COLO668 (cell line): Measurements from ENCODE around the gene SLC24A3.

Experiments
- DNase-seq: peaks from one replicate; lab custom pipeline; 2025; ENCODE audit not compliant: unreplicated experiment; lab: John Stamatoyannopoulos, UW

SLC24A3 gene

GRCh38 chr20:19568128-19568527 lies 355.7 kb downstream of the SLC24A3 start:
- DNase-seq: no peak

- no peak for DNase-seq
Observed at GRCh38 chr20:19571996-19572395, 359.6 kb downstream of the SLC24A3 start.

- no peak for DNase-seq
Observed at GRCh38 chr20:19577692-19578091, 365.2 kb downstream of the SLC24A3 start.

GRCh38 chr20:19582782-19583181 lies 370.3 kb downstream of the SLC24A3 start:
- no peak for DNase-seq

- DNase-seq: peak; percentile 32
Observed at GRCh38 chr20:19583532-19584175, 371.2 kb downstream of the SLC24A3 start.

- no peak for DNase-seq
Observed at GRCh38 chr20:19588241-19588640, 375.8 kb downstream of the SLC24A3 start.

GRCh38 chr20:19588732-19589131 lies 376.3 kb downstream of the SLC24A3 start:
- DNase-seq: no peak

- DNase-seq: no peak
Observed at GRCh38 chr20:19589787-19590362, 377.4 kb downstream of the SLC24A3 start.

GRCh38 chr20:19590382-19590781 lies 377.9 kb downstream of the SLC24A3 start:
- DNase-seq: no peak

- DNase-seq: no peak
Observed at GRCh38 chr20:19593762-19594161, 381.3 kb downstream of the SLC24A3 start.

- no peak for DNase-seq
Observed at GRCh38 chr20:19594896-19595295, 382.5 kb downstream of the SLC24A3 start.

GRCh38 chr20:19598117-19598850 lies 385.8 kb downstream of the SLC24A3 start:
- DNase-seq: no peak

- DNase-seq: no peak
Observed at GRCh38 chr20:19599200-19599599, 386.8 kb downstream of the SLC24A3 start.

GRCh38 chr20:19600042-19600441 lies 387.6 kb downstream of the SLC24A3 start:
- DNase-seq: no peak

- DNase-seq: no peak
Observed at GRCh38 chr20:19601126-19601810, 388.8 kb downstream of the SLC24A3 start.

GRCh38 chr20:19602675-19603375 lies 390.4 kb downstream of the SLC24A3 start:
- DNase-seq: no peak

- no peak for DNase-seq
Observed at GRCh38 chr20:19603376-19603750, 390.9 kb downstream of the SLC24A3 start.

- no peak for DNase-seq
Observed at GRCh38 chr20:19605786-19606485, 393.5 kb downstream of the SLC24A3 start.

- no peak for DNase-seq
Observed at GRCh38 chr20:19609642-19610223, 397.3 kb downstream of the SLC24A3 start.

- no peak for DNase-seq
Observed at GRCh38 chr20:19615629-19616028, 403.2 kb downstream of the SLC24A3 start.
